NCI-H1417 (cell line): Measurements from ENCODE around the gene TMEM131L.

Source experiments
- DNase-seq, 3 experiments: peaks; one replicate each; lab custom pipeline; 2025; lab: John Stamatoyannopoulos, UW

The TMEM131L gene

GRCh38 chr4:153521478-153521877, 55.3 kb downstream of the TMEM131L start:
- no peak for DNase-seq

- no peak for DNase-seq
These were observed 56.0 kb downstream of the TMEM131L start for GRCh38 chr4:153521999-153522801.

DNA sequence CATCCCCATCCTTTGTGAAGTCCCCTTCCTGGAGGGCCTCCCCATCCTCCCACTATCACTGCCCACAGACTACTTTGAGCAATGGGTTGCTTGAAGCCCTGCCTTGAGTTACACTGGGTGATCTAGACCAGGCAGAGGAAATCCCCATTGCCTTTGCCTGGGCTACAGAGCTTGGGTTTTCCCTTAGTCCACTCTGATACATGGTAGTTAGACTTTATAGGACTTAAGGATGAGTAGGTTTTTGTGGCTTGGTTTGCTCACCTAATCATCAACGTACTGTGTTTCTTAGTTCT, 56.6 kb downstream of the TMEM131L start:
- no peak for DNase-seq

- DNase-seq: peak in 1 of 3 experiments; percentile 15
These were observed 57.1 kb downstream of the TMEM131L start for GRCh38 chr4:153523164-153523796.

DNA sequence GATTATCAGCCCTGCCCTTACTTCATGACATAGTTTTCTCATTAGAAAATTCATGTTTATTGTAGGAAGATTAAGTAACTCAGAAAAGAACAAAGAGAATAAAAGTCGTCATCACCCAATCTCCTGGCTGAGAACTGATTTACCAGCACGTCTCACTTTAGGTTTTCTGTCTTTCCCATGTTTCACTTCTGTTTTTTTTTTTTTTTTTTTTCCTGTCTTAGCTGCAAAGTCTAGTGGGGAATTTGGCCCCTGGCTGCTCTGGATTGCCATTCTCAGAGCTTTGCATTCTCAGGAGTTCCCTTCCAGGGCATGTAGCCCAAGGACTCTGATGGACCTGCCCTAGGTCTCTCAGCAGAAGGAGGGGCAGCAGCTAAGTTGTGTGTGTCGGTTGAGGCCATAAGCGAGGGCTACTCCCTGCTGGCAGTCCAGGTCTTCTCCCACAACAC, 57.8 kb downstream of the TMEM131L start:
- no peak for DNase-seq

DNA sequence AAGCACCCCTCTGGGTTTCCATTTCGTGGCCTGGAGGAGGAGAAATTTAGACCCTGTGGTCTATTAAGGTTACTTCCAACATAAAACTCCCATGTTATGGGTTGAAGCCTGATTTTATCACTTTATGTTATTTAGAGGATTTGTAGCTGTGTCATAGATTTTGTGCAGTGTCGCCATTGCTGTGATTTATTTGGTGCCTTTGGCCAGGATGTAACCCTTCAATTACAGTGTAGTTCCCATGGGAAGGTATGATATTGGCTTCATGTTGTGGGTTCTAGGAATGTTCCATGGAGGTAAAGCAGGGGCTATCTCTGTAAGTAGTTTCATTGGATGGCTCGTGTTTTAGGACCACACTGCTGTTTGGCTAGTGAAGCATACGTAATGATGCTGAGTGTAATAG, 58.5 kb downstream of the TMEM131L start:
- DNase-seq: no peak

GRCh38 chr4:153527690-153528089, 61.5 kb downstream of the TMEM131L start:
- no peak for DNase-seq

DNA sequence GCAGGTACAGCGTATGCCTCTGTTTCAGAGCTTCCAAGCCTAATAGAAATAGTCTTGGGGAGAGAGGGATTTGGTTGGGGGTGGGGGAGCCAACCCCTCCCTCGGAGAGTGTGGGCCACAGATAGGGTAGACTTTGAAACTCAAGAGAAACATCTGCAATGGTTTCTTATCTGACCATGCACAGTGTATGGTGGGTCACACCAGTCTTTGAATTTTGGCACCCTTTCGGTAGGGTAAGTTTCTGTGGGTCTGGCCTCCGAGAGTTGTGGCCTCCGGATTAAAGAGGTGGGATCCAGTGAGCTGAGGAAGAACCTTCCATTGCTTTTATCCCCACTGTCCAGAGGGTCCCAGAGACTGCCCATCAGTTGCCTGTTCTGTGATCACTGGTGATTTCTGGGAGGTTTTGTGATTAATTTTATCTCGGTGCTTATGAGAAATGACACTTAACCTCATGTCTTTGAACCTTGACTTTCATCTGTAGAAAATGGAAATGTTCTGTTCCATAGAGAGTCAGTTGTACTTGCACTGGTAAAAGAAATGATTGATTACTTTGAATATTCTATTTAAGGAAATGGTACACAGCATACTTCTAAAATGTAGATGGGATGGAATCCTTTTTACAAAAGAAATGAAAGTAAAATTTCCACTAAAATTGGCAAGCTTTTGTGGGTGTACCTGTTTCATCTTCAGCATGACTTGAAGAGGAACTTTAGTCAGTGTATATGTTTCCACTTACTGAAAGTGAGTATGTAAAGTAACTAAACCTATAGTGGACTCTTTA, 62.7 kb downstream of the TMEM131L start:
- no peak for DNase-seq

DNA sequence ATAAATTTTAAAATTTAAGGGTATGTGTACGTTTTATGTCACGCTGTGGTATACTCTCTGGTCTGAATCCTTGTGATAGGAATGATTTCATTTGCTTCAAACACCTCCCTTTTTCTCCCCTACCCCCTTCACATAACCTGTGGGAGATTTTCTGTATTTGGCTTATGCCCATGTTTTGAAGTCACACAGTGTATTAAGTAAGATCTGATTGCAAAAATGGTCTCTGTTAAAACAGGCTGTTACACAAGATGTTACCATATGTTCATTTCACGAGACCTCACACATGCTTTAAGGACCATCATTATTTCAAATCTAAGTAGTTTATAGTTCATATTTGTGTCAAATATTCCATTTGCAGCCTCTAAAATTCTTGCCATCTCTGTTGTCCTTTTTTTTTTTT, 63.5 kb downstream of the TMEM131L start:
- DNase-seq: no peak

DNA sequence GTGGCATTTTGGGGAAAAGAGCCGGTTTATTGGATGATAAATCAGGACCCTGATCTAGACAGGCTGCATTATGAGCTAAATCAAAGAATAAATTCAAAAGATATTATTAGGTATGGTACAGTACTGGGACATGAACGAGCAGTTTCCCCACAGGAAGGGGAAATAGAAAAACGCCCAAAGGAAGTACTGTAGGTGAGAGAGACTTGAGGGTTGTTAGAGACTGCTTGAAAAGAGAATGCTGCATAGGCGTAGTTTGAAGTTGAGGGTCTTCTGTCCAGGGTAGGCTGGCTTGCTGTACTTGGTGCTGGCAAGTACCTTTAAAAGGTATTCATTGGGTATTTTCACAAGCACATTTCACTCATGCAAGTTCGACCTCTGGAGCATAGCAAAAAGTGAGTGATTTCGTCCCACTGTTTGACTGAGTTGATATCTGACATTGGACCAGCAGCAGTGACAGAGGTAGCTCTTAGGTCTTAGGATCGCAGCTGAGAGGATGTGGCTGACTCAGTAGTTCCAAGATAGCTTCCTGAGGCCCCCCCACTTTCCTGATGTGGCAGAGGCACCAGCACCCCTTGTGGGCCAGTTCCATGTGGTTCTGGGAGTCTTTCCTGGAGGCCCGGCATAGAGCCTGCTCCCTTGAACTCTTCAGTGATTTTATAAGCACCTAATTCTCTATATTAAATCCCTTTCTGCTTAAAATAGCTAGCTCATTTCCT, 64.3 kb downstream of the TMEM131L start:
- DNase-seq: no peak

DNA sequence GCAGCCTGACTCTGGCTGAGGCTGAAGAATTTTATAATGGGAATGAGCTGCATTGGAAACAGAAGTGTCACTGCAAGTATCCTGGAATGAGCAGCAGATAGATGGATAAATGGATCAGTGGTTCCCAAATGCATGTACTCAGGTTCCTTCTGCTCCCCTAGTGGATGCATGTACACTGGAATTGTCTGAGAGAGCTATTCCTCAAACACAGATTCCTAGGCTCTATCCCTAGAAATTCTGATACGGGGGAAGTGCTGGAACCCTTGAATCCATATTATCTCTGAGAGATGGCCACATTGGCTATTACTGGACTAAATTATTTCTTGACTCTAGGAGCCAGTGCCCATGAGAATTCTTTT, 64.8 kb downstream of the TMEM131L start:
- DNase-seq: peak in 1 of 3 experiments; percentile 4

- peak in 2 of 3 experiments; percentile 54 to 84 for DNase-seq
These were observed 65.9 kb downstream of the TMEM131L start for GRCh38 chr4:153531976-153532626.

DNA sequence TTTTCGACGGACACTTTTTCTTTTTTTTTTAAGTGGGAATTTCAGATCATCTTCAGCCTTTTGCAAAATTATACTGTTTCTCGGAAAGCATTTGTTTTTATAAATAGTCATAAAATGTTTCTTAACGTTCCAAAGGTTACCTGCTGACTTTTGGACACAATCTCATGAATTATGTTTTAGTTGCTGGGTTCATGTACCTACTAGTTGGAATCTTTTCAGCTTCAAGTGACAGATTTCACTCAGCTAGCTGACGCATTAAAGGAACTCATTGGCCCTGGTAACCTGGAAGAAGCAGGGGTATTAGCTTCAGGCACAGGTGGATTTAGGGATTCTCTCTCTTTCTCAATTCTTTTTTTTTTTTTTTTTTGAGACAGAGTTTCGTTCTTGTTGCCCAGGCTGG, 66.5 kb downstream of the TMEM131L start:
- no peak for DNase-seq

GRCh38 chr4:153533387-153533786, 67.2 kb downstream of the TMEM131L start:
- no peak for DNase-seq

GRCh38 chr4:153534792-153535629, 68.9 kb downstream of the TMEM131L start:
- no peak for DNase-seq

DNA sequence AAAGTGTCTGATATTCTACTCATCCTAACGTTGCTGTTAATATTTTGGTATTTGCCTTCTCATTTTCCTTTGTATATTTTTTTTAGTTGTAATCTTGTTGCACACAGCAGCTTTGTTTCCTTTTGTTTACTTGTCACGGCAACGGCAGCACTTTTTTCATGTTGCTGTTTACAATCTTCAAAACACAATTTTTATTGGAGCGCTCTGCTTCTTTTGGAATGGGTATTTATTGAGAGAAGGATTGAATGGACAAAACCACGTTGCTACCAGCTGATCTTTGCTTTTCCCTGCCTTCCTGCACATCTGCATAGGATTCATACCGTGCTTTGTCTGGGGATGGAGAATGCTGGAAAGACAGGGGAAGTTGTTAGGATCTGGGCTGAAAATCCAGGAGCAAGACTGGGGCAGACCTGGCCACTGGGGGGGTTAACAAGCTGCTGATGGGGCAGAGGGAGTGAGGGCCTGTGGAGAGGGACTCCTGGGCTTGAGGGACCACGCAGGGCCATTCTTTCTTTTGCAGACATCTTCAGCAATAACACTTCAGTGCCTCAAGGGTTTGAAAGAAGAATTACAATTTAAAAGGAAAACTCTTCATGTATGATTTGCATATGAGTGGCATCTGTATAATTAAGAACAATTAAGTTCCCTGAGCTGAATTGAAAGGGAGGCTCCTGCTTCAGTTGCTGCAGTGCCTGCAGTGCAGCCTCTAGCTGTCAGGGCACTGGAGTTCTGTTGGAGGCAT, 69.8 kb downstream of the TMEM131L start:
- DNase-seq: peak in 1 of 3 experiments; percentile 12

DNA sequence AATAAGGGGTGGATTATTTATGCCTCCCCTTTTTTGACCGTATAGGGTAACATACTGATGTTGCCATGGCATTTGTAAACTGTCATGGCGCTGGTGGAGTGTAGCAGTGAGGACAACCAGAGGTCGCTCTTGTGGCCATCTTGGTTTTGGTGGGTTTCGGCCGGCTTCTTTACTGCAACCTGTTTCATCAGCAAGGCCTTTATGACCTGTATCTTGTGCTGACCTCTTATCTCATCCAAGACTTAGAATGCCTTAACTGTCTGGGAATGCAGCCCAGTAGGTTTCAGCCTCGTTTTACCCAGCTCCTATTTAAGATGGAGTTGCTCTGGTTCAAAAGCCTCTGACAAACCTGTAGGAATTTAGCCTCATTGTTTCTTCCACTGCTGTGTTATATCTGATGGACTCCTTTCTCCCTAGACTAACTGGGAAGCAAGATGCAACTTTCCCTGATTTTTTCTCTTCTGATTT, 71.4 kb downstream of the TMEM131L start:
- no peak for DNase-seq

GRCh38 chr4:153538487-153539357, 72.6 kb downstream of the TMEM131L start:
- DNase-seq: no peak

GRCh38 chr4:153539422-153539821, 73.3 kb downstream of the TMEM131L start:
- DNase-seq: no peak
